ENCODE measurements around the gene THOC5.
"Not testable (repeated sequence)": the region's sequence is repeated elsewhere in the genome, so short reads cannot be mapped to it uniquely, and the experiment has no call there.

Gene THOC5

DNA sequence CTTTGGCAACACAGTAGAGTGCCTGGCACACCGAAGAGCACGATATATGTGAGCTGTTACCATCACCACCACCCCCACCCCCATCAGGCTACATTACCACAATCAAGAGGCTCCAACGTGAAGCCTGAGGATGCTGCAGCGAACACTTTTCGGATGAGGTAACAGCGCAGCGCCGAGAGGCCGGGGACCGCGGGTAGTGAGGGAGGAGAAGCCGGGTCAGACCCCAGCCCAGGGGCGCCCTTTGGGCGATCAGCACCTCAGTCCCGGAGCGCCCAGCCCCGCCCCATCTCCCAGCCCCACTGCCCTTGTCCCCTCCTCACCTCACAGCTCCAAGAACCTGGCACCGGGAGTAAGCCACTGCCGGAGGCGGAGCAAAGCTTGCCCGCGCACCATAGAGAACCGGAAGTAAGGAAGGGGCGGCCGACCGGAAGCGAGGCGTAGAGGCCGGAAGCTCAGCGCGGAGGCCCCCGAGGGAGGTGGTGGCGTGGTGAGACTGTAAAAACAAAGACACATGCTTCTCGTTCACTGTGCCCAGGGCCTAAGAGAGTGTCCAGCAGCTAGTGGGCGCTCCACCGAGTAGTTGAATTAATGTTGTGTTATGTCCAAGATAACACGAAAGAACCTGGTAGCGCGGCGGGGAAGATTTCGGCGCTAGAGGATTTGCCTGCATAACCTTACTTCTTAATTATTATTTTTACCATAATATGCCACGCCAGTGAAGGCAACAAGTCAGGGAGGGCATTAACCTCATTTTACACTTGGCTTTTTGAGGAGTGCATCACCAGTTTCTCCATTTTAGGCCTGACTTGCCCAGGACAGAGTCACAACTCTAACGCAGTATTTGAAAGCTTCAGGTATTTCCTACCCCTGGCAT is at the start of gene THOC5:
THOC5 (minus strand) TSS at position 407 of the 874 bp plus-strand sequence. CDS start 4,610 bp downstream, outside the sequence.
- peak; percentile 88 for DNase-seq

DNA sequence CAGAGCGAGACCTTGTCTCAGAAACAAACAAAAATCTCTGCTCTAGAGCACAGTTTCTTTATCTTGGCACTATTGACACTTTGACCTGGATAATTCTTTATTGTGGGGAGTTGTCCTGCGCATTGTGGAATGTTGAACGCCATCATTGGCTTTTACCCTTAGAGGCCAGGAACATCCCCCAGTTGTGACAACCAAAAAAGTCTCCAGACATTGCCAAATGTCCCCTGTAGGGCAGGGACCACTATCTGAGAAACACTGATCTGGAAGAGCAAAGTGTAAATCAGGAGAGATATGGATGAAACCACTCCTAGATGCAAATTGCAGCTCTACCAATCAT is 45.1 kb upstream of the THOC5 start:
- DNase-seq: no peak

GRCh38 chr22:29597871-29598683 is 44.5 kb upstream of the THOC5 start:
- DNase-seq: not testable (repeated sequence)

GRCh38 chr22:29596408-29596807 is 42.9 kb upstream of the THOC5 start:
- no peak for DNase-seq

DNA sequence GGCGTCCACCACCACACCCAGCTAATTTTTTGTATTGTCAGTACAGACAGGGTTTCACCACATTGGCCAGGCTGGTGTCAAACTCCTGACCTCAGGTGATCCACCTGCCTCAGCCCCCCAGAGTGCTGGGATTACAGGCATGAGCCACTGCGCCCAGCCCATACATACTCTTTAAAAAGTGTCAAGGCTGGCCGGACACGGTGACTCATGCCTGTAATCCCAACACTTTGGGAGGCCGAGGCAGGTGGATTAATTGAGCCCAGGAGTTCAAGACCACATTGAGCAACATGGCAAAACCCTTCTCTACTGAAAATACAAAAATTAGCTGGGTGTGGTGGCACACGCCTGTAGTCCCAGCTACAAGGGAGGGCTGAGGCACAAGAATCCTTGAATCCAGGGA is 40.9 kb upstream of the THOC5 start:
- not testable (repeated sequence) for DNase-seq

DNA sequence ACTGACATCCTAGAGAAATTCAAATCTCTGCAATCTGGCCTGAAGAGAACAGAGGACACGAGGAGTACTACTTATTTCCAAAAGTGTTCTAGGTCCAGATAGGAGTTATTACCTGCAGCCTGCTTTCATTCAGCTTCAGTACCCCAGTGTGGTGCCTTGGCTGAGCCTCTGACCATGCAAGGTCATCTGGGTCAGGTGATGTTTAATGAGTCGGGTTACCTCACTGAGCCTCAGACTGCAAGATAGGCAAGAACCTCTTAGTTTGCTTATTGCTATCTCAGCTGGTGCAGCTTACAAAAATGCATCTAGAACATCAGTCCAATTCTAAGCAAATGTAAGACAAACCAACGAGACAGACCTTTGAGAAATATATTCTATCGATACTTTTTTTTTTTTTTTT is 40.4 kb upstream of the THOC5 start:
- DNase-seq: no peak

DNA sequence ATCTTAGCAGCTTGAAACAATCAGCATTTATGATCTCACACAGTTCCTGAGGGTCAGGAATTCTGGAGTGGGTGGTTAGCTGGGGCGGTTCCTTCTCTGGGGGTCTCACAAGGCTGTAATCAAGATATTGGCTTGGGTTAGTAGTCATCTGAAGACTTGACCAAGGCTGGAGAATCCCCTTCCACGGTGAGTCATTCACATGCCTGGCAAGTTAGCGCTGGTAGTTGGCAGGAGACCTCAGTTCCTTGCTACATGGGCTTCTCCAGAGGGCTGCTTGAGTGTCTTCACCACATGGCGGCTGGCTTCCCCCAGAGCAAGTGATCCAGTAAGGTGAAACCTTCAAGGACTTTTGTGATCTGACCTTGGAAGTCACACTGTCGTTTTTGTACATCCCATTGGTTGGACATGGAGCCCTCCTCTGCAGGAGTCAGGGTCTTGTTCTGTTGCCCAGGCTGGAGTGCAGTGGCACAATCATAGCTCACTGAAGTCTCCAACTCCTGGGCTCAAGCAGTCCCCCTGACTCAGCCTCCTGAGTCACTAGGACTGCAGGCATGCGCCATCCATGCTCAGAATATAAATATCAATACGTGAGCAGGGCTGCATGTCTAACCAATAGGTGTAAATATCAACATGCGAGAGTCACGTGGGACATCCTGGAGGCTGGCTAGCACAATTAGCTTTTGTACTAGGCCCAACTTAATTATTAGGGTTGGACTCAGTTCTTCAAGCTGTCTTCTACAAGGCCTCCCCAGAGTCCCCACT is 34.6 kb upstream of the THOC5 start:
- DNase-seq: no peak

DNA sequence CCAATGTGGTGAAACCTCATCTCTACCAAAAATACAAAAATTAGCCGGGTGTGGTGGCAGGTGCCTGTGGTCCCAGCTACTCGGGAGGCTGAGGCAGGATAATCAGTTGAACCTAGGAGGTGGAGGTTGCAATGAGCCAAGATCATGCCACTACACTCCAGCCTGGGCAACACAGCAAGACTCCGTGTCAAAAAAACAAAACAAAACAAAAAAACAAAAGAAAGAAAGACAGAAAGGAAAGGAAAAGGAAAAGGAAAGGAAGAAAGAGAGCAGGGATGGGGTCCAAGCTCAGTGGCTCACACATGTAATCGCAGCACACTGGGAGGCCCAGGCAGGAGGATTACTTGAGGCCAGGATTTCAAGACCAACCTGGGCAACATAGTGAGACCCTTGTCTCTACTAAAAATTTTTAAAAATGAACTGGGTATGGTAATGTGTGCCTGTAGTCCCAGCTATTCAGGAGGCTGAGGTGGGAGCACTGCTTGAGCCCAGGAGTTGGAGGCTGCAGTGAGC is 32.7 kb upstream of the THOC5 start:
- not testable (repeated sequence) for DNase-seq

- no peak for DNase-seq
These were observed 31.4 kb upstream of the THOC5 start for GRCh38 chr22:29584975-29585374.

- DNase-seq: peak; percentile 59
These were observed 28.2 kb upstream of the THOC5 start for GRCh38 chr22:29581799-29582198.

GRCh38 chr22:29580200-29580810 is 26.7 kb upstream of the THOC5 start:
- DNase-seq: no peak

DNA sequence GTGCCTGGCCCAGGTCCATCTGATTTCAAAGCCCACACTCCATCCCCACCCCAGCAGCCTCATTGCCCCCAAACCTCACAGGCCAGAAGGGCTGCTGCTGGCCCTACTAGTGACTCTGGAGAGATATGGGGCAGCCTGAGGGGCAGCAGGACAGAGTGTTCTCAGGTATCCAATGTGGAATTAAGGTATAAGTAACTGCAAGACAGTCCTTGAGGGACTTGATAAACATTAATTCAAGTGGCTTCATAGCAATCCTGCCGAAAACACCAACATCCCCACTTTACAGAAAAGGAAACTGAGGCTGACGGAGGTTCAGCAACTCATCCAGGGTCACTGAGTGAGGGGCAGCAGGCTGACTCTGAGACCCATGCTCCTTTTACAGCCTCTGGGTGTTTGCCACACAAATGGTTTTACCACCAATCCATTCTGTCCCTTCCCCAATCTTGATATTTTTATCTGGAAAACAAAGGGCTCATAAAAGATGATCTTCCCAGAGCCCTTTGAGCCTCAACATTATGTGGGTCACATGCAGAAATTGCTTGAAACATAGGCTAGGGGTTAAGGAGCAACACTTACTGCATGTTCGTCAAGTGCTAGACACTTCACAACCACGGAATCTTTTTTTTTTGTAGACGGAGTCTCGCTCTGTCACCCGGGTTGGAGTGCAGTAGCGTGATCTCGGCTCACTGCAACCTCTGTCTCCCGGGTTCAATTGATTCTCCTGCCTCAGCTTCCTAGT is 25.1 kb upstream of the THOC5 start:
- no peak for DNase-seq

- DNase-seq: no peak
These were observed 21.3 kb upstream of the THOC5 start for GRCh38 chr22:29574762-29575450.

DNA sequence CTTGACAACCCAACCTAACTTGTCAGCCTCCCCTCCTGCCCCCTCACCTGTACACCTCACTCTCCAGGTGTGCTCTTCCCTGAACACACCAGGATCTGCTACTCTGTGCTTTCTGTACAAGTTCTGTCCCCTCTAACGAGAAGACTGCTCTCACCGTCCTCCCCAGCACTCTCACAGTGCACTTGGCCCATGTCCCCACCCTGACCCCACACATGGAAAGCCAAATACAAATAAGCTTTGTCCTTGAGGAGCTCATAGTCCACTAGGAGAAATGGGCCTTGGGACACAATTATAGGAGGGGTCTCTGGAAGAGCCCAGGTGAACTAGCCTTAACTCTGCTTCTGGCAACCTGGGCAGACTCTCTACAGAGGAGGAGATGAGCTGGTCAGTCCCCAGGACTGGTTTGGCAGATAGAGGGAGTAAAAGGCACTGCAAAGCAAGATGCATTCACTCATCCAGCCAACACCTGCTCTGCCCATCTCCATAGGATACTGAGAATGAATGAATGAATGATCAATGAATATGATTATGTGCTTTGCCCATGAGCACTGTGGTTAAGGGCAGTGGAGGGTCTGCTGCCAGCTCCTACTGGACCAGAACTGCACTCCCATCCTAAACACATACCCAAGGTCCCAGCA is 17.5 kb upstream of the THOC5 start:
- DNase-seq: no peak

DNA sequence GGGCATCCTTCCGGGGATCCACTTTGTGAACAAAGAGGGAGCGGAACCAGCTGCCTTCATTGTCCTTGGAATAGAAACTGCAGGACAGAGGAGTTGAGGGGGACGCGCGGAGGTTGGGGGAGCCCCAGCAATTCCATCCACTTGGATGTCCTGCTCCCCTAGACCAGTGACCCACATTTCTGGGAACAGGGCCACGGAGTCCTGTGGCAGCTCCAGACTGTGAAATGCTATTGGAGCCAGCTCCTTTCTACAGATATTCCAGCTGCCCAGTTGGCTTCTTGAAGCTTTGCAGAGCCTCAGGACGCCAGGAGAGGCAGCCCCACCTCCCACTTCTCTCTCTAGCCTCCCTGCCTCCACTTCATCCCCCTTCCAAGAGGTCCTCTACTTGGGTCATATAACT is 16.9 kb upstream of the THOC5 start:
- DNase-seq: no peak

- DNase-seq: no peak
These were observed 15.6 kb upstream of the THOC5 start for GRCh38 chr22:29569011-29569678.

DNA sequence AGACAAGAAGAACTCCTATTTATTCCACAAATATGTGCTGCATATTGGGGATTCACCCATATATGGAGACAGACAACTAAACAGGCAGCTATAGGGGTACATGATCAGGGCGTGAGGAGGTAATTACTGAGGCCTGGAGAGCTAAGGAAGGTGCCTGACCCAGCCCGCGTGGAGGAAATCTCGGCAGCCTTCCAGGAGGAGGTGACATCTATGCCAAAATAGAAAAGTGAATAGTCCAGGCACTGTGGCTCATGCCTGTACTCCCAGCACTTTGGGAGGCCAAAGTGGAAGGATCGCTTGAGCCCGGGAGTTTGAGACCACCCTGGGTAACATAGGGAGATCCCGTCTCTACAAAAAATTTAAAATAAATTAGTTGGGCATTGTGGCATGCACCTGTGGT is 13.8 kb upstream of the THOC5 start:
- DNase-seq: no peak

DNA sequence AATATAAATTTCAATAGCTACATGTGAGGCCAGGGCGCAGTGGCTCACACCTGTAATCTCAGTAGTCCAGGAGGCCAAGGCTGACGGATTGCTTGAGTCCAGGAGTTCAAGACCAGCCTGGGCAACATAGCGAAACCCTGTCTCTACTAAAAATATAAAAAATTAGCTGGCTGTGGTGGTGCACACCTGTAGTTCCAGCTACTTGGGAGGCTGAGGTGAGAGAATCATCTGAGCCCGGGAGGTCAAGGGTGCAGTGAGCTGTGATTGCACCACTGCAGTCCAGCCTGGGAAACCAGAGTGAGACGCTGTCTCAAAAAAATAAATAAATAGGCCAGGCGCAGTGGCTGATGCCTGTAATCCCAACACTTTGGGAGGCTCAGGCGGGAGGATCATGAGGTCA is 13.0 kb upstream of the THOC5 start:
- DNase-seq: not testable (repeated sequence)

DNA sequence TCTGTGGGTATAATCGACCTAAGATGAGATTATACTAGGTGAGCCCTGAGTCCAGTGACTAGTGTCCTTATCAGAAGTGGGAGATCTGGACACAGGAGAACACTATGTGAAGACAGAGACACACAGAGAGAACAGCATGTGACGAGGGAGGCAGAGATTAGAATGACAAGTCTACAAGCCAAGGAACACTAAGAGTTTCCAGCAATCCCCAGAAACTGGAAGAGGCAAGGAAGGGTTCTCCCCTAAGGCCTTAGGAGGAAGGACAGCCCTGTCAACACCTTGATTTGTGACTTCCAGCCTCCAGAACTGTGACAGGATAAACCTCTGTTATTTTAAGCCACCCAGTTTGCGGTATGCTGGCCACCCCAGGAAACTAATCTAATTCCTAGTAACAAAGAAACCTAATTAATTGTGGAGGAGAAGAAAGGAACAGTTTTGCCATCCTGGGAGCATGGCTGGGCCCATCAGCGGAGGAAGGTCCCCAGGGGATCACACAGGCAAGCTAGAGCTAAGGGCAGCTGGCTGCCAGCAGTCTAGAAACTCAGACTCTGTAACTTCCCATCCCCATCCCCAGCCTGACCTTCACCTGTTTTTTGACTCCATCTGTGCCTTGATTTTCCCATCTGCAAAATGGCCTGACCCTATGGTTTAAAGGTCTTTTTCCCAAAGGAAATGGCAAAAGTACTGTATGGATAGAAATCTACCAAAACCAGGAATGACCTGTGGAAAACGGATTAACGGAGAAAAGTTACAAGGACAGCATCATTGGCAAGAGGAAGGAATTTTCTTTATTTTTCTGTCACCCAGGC is 10.3 kb upstream of the THOC5 start:
- DNase-seq: no peak

All from NCI-H748 treated with DMSO at 0.1 percent for 48 hours (cell line).